ENCODE results near the gene ISM2.

Gene ISM2

GRCh38 chr14:77505031-77505430 lies 6.4 kb upstream of the ISM2 start:
- no peak for DNase-seq

- DNase-seq: no peak
Measured at GRCh38 chr14:77503138-77503537, 4.5 kb upstream of the ISM2 start.

GRCh38 chr14:77502109-77502782 lies 3.6 kb upstream of the ISM2 start:
- no peak for DNase-seq

GRCh38 chr14:77498984-77499527 lies 440 bp upstream of the ISM2 start:
- no peak for DNase-seq

GRCh38 chr14:77495334-77495733 lies 3.3 kb downstream of the ISM2 start:
- DNase-seq: no peak

GRCh38 chr14:77491056-77491455 lies 7.6 kb downstream of the ISM2 start:
- DNase-seq: no peak

GRCh38 chr14:77490347-77490986 lies 8.1 kb downstream of the ISM2 start:
- no peak for DNase-seq

- no peak for DNase-seq
Measured at GRCh38 chr14:77489041-77489440, 9.6 kb downstream of the ISM2 start.

GRCh38 chr14:77488558-77488957 lies 10.1 kb downstream of the ISM2 start:
- no peak for DNase-seq

GRCh38 chr14:77485901-77486678 lies 12.5 kb downstream of the ISM2 start:
- DNase-seq: no peak

- no peak for DNase-seq
Measured at GRCh38 chr14:77485256-77485655, 13.4 kb downstream of the ISM2 start.

- DNase-seq: no peak
Measured at GRCh38 chr14:77482422-77482821, 16.2 kb downstream of the ISM2 start.

- no peak for DNase-seq
Measured at GRCh38 chr14:77478796-77479195, 19.8 kb downstream of the ISM2 start.

- DNase-seq: no peak
Measured at GRCh38 chr14:77478029-77478428, 20.6 kb downstream of the ISM2 start.

GRCh38 chr14:77475432-77476115 lies 23.0 kb downstream of the ISM2 start:
- no peak for DNase-seq

GRCh38 chr14:77474479-77475177 lies 24.0 kb downstream of the ISM2 start:
- no peak for DNase-seq

- no peak for DNase-seq
Measured at GRCh38 chr14:77473921-77474320, 24.7 kb downstream of the ISM2 start.

GRCh38 chr14:77470224-77470870 lies 28.3 kb downstream of the ISM2 start:
- DNase-seq: no peak

- no peak for DNase-seq
Measured at GRCh38 chr14:77469539-77469938, 29.1 kb downstream of the ISM2 start.

- DNase-seq: no peak
Measured at GRCh38 chr14:77469067-77469505, 29.5 kb downstream of the ISM2 start.

GRCh38 chr14:77467801-77468200 lies 30.8 kb downstream of the ISM2 start:
- no peak for DNase-seq
